ENCODE data around the gene SPRR2G.
"Not testable (repeated sequence)": the region's sequence is repeated elsewhere in the genome, so short reads cannot be mapped to it uniquely, and the experiment has no call there.

SPRR2G gene

GRCh38 chr1:153120945-153121344 lies 29.7 kb downstream of the SPRR2G start:
- in situ Hi-C loops (cut with MboI; ENCODE audit: low sequenced_read_pairs, unreplicated experiment): no loop called here
- TF ChIP-seq, protein P1, sequence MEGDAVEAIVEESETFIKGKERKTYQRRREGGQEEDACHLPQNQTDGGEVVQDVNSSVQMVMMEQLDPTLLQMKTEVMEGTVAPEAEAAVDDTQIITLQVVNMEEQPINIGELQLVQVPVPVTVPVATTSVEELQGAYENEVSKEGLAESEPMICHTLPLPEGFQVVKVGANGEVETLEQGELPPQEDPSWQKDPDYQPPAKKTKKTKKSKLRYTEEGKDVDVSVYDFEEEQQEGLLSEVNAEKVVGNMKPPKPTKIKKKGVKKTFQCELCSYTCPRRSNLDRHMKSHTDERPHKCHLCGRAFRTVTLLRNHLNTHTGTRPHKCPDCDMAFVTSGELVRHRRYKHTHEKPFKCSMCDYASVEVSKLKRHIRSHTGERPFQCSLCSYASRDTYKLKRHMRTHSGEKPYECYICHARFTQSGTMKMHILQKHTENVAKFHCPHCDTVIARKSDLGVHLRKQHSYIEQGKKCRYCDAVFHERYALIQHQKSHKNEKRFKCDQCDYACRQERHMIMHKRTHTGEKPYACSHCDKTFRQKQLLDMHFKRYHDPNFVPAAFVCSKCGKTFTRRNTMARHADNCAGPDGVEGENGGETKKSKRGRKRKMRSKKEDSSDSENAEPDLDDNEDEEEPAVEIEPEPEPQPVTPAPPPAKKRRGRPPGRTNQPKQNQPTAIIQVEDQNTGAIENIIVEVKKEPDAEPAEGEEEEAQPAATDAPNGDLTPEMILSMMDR (IDR thresholded peaks at IDR 0.05; ENCODE audit: borderline replicate concordance, control extremely low read depth, extremely low read depth, insufficient read depth, missing control alignments): no peak
- DNase-seq (ENCODE audit: low spot score): no peak

DNA sequence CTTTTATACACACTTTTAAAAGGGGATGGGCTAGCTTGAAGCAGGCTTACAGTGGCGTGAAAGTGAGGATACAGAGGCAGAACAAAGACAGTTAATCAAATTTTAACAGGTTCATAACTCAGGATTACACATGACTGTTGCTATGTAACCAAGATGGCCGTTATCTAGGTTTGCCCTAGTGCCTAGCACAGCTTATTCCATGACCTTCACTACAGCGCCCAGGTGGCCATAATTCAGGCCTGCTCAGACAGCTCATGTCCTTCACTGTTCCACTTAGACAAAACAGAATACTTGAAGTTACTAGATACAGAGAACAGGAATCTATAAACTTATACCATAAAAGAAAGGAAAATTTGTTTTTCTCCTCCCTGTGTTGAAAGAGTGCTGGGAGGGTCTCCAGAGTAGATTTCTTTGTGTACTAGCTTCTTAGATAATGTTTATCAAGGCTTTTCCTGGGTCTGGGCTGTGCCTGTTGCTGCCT lies 31.2 kb downstream of the SPRR2G start:
- TF ChIP-seq, protein P1 (IDR thresholded peaks at IDR 0.05; ENCODE audit: borderline replicate concordance, control extremely low read depth, extremely low read depth, insufficient read depth, missing control alignments): no peak
- in situ Hi-C loops (cut with MboI; ENCODE audit: low sequenced_read_pairs, unreplicated experiment): no loop called here
- DNase-seq (ENCODE audit: low spot score): no peak

- DNase-seq (ENCODE audit: low spot score); in situ Hi-C loops (cut with MboI; ENCODE audit: low sequenced_read_pairs, unreplicated experiment): not testable (repeated sequence)
Observed at GRCh38 chr1:153115264-153115663, 35.4 kb downstream of the SPRR2G start.

DNA sequence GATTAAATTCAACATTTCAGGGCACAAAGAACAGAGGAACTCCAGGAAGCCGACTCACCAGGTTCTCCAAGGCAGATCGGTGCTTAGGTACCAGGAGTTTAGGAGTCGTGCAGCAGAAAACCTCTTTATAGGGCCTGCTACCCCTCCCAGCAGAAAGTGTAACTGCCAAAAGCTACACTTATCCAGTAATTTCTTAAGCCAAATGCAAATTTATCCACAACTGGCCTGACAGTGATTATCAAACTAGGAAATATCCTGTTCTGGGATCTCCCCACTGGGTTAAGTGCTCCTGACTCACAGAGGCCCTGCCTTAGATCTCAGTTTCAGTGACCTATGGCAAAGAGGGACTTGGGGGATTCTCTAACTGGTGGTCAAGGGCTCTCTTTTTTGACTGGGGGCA lies 37.3 kb downstream of the SPRR2G start, which contains the start of gene SPRR2F:
SPRR2F (minus strand) TSS at position 101 of the 400 bp plus-strand sequence. CDS start 783 bp downstream, outside the sequence.
- TF ChIP-seq, protein P1 (IDR thresholded peaks at IDR 0.05; ENCODE audit: borderline replicate concordance, control extremely low read depth, extremely low read depth, insufficient read depth, missing control alignments): no peak
- no peak for DNase-seq (ENCODE audit: low spot score)
- in situ Hi-C loops (cut with MboI; ENCODE audit: low sequenced_read_pairs, unreplicated experiment): no loop called here

DNA sequence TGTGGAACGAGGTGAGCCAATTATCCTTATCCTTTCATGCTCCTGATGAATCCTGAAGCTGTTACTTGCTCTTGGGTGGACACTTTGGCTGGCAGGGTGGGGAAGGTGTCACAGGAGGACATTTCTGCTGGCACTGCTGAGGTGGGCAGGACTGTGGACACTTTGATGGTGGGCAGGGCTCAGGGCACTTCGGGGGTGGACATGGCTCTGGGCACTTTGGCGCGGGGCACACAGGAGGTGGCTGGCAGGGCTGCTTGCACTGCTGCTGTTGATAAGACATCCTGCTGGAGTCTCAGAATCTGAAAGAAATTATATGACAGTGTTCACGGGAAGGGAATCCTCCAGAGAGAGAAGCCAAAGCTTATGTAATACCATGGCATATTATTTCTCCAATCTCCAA lies 38.2 kb downstream of the SPRR2G start:
- DNase-seq (ENCODE audit: low spot score); in situ Hi-C loops (cut with MboI; ENCODE audit: low sequenced_read_pairs, unreplicated experiment): not testable (repeated sequence)

- TF ChIP-seq, protein P1 (IDR thresholded peaks at IDR 0.05; ENCODE audit: borderline replicate concordance, control extremely low read depth, extremely low read depth, insufficient read depth, missing control alignments): no peak
- in situ Hi-C loops (cut with MboI; ENCODE audit: low sequenced_read_pairs, unreplicated experiment): no loop called here
- DNase-seq (ENCODE audit: low spot score): no peak
Observed at GRCh38 chr1:153100245-153100644, 50.4 kb downstream of the SPRR2G start.

Measured in GM13976 (cell line).